Measurements from ENCODE around the gene SPDYE4.
"Not testable (repeated sequence)": the region's sequence is repeated elsewhere in the genome, so short reads cannot be mapped to it uniquely, and the experiment has no call there.

The SPDYE4 gene, protein sequence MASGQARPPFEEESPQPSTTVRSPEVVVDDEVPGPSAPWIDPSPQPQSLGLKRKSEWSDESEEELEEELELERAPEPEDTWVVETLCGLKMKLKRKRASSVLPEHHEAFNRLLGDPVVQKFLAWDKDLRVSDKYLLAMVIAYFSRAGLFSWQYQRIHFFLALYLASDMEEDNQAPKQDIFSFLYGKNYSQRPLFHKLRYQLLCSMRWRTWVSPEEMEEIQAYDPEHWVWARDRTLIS

DNA sequence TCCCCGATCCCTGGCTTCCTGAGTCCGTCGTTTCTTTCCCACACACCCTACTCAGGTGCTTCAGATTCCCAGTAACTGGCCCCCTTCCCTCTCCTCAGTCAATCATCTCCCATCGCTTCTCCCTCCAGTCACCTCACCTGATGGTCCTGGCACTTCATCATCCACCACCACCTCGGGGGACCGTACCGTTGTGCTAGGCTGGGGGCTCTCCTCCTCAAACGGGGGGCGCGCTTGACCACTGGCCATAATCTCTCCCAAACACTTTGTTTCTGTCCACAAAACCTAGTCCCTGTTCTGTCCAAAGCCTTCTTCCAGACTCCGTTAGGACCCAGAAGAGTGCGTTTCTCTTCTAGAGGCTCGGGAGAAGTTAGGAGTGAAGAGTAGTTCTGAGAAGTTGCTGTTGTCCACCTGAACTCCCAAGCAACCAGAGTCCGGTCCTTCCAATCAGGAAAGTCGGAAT is at the start of gene SPDYE4:
Gene SPDYE4 (minus strand): TSS at position 410 of the 460 bp plus-strand sequence. CDS start 164 bp downstream, at position 246.
- H3K79me2 ChIP-seq (ENCODE audit: low read length), result no peaks in the 10 kb centered on the region
- H3K27me3 ChIP-seq (ENCODE audit: low read depth, low read length), result peaks cover 6% of the 10 kb centered on the region; the same call in 1 of the 2 replicates
- no peaks in the 10 kb centered on the region for H3K36me3 ChIP-seq (replicated peaks; ENCODE audit: low read depth, low read length)
- no peak within 1 kb of the TSS for H3K4me3 ChIP-seq (ENCODE audit: low read length)
- TF ChIP-seq, protein P1, sequence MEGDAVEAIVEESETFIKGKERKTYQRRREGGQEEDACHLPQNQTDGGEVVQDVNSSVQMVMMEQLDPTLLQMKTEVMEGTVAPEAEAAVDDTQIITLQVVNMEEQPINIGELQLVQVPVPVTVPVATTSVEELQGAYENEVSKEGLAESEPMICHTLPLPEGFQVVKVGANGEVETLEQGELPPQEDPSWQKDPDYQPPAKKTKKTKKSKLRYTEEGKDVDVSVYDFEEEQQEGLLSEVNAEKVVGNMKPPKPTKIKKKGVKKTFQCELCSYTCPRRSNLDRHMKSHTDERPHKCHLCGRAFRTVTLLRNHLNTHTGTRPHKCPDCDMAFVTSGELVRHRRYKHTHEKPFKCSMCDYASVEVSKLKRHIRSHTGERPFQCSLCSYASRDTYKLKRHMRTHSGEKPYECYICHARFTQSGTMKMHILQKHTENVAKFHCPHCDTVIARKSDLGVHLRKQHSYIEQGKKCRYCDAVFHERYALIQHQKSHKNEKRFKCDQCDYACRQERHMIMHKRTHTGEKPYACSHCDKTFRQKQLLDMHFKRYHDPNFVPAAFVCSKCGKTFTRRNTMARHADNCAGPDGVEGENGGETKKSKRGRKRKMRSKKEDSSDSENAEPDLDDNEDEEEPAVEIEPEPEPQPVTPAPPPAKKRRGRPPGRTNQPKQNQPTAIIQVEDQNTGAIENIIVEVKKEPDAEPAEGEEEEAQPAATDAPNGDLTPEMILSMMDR (IDR thresholded peaks at IDR 0.05; ENCODE audit: low read depth, low read length), result no peak
- TF ChIP-seq EZH2phosphoT487 (IDR thresholded peaks at IDR 0.05; ENCODE audit: low read depth), result no peak
- H3K9me3 ChIP-seq (ENCODE audit: insufficient read depth, low read length), result no peaks in the 10 kb centered on the region
- H3K9ac ChIP-seq (ENCODE audit: low read length), result no peak within 1 kb of the TSS
- no peak within 1 kb of the TSS for H3K4me2 ChIP-seq (ENCODE audit: low read length)
- H2AFZ ChIP-seq (ENCODE audit: low read depth, low read length), result no peak within 1 kb of the TSS
- no peaks in the 10 kb centered on the region for H3K4me1 ChIP-seq (ENCODE audit: low read length)
- H4K20me1 ChIP-seq (ENCODE audit: insufficient read depth, low read length), result no peaks in the 10 kb centered on the region
- no peak within 1 kb of the TSS for H3K27ac ChIP-seq (ENCODE audit: low read length)

DNA sequence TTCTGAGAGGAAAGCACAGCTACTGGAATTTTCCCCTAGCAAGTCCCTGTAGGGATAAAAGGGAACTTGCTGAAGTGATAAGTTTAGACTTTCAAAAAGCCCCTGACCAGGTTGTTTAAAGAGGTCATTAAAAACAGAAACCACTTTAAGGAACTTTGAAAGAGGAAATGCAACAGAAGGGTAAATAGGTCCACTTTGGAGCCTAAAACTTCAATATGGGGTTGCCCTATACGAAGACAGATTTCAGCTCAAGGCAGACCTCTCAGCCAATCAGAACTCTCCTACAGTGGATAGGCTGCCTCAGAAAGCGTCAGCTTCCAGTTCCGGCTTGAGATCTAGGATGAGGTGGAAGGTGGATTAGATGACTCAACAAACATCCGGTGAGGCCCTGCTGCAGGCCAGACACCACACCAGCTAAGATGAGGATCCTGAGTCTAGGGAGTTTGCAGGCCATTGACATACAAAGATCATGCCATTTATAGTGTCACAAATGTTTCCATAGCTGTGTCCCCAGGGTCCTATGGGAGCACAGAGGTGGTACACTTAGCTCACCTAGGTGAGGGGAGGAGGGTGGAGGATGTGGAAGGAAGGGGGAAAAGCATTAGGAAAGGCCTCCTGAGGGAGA is 48.7 kb upstream of the SPDYE4 start:
- H3K79me2 ChIP-seq (ENCODE audit: low read length), result no peaks in the 10 kb centered on the region
- peak overlapping the region; percentile 100 for H3K27ac ChIP-seq (ENCODE audit: low read length)
- no peak overlapping the region for H2AFZ ChIP-seq (ENCODE audit: low read depth, low read length)
- peak overlapping the region; percentile 71 for H3K9ac ChIP-seq (ENCODE audit: low read length)
- TF ChIP-seq EZH2phosphoT487 (IDR thresholded peaks at IDR 0.05; ENCODE audit: low read depth), result no peak
- TF ChIP-seq, protein P1 (IDR thresholded peaks at IDR 0.05; ENCODE audit: low read depth, low read length), result no peak
- peak overlapping the region; percentile 57 for H3K4me3 ChIP-seq (ENCODE audit: low read length)
- no peaks in the 10 kb centered on the region for H3K27me3 ChIP-seq (ENCODE audit: low read depth, low read length)
- no peaks in the 10 kb centered on the region for H4K20me1 ChIP-seq (ENCODE audit: insufficient read depth, low read length)
- peaks cover 20% of the 10 kb centered on the region for H3K9me3 ChIP-seq (ENCODE audit: insufficient read depth, low read length)
- peaks cover 49% of the 10 kb centered on the region for H3K4me1 ChIP-seq (ENCODE audit: low read length)
- peak overlapping the region; percentile 78 for H3K4me2 ChIP-seq (ENCODE audit: low read length)
- H3K36me3 ChIP-seq (replicated peaks; ENCODE audit: low read depth, low read length), result peaks cover 20% of the 10 kb centered on the region

DNA sequence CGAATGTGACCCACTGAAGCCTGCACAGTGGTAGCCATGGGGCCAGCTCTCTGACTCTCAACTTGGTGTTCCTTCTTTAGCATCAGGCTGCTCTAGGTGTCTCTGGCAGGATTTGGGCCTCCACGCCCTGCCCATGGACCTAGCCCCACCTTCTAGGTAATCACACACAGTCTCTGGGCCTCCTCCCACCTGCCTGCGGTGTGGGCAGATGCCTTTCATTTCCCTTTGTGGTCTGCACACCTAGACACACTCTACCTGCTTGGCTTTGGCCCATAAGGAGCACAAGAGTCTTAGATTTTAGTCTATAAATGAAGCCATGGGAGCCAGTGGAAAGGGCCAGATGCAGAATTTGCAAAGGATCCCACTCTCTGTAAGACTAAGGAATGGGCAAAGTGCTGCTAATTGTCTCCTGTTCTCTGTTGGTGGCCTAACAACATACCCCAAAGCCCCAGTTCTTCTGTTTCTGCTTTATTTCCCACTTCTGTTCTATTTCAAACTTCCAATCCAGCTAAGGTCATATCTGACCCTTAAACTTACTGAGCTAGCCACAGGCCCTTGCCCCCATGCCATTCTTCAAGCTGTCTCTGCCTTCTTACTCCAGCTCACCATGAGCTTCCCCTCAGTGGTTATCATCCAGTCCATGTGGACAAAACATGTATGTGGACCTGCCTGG is 48.0 kb upstream of the SPDYE4 start:
- Histone ChIP-seq H3K9ac (ENCODE audit: low read length) (peak overlapping the region; percentile 68), H3K4me1 (ENCODE audit: low read length) (peaks cover 49% of the 10 kb centered on the region), H4K20me1 (ENCODE audit: insufficient read depth, low read length) (no peaks in the 10 kb centered on the region), H3K27me3 (ENCODE audit: low read depth, low read length) (no peaks in the 10 kb centered on the region), H3K36me3 (replicated peaks; ENCODE audit: low read depth, low read length) (peaks cover 20% of the 10 kb centered on the region), H2AFZ (ENCODE audit: low read depth, low read length) (no peak overlapping the region), H3K27ac (ENCODE audit: low read length) (peak overlapping the region; percentile 100), H3K79me2 (ENCODE audit: low read length) (no peaks in the 10 kb centered on the region), H3K4me2 (ENCODE audit: low read length) (peak overlapping the region; percentile 78), H3K4me3 (ENCODE audit: low read length) (peak overlapping the region; percentile 49), H3K9me3 (ENCODE audit: insufficient read depth, low read length) (peaks cover 20% of the 10 kb centered on the region)
- no peak for TF ChIP-seq EZH2phosphoT487 (IDR thresholded peaks at IDR 0.05; ENCODE audit: low read depth)
- TF ChIP-seq, protein P1 (IDR thresholded peaks at IDR 0.05; ENCODE audit: low read depth, low read length), result no peak

DNA sequence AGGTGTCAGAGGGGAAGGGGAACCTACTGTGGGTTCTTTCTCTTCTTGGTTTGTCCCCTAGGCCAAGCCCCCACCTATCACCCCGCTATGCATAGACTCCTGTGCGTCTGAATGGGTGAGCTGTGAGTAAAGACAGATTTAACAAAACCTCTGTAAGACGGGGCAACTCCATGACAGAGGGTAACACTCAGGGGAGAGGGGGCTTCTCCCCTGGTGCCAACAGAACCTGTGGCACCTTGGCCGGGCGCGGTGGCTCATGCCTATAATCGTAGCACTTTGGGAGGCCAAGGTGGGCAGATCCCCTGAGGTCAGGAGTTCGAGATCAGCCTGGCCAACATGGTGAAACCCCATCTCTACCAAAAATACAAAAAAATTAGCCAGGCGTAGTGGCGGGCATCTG is 47.0 kb upstream of the SPDYE4 start:
- peak overlapping the region; percentile 100 for H3K27ac ChIP-seq (ENCODE audit: low read length)
- not testable (repeated sequence) for H3K27me3 ChIP-seq (ENCODE audit: low read depth, low read length); H3K79me2 ChIP-seq (ENCODE audit: low read length); H2AFZ ChIP-seq (ENCODE audit: low read depth, low read length); H4K20me1 ChIP-seq (ENCODE audit: insufficient read depth, low read length); H3K4me3 ChIP-seq (ENCODE audit: low read length)
- peaks cover 20% of the 10 kb centered on the region for H3K9me3 ChIP-seq (ENCODE audit: insufficient read depth, low read length)
- H3K36me3 ChIP-seq (replicated peaks; ENCODE audit: low read depth, low read length), result peaks cover 20% of the 10 kb centered on the region
- H3K4me1 ChIP-seq (ENCODE audit: low read length), result peaks cover 49% of the 10 kb centered on the region
- peak overlapping the region; percentile 39; the same call in 1 of the 2 replicates for H3K9ac ChIP-seq (ENCODE audit: low read length)
- peak overlapping the region; percentile 16; the same call in 1 of the 2 replicates for H3K4me2 ChIP-seq (ENCODE audit: low read length)
